Measurements from ENCODE around the gene STXBP6. TPM values are rescaled to one million over a fixed set of nuclear protein-coding genes. Genes with fewer than 3 reads are reported as not detected.

STXBP6 gene
- total RNA-seq, 2 experiments from 2014 or later: not detected

DNA sequence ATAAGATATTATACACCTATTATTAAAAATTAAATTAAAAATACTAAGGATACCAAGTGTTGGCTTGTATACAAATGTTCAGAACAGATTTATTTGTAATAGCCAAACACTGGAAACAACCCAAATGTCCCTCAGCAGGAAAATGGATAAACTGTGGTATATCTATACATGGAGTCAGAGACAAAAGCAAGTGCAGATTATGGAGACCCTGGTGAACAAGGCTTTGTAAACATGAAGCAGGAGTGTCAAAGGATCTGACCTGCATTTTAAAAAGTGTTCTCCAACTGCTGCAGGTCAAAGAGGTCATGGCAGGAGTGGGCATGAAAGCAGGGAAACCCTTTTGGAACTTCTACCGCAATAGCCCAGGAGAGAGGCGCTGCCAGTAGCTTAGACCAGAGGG lies 181.6 kb downstream of the STXBP6 start:
- CTCF ChIA-PET: no interaction called here
- POLR2A ChIA-PET: no interaction called here
- intact Hi-C loops (cut with DNase I, micrococcal nuclease): no loop called here

GRCh38 chr14:24866067-24866639 lies 183.8 kb downstream of the STXBP6 start:
- Mint-ChIP-seq H3K4me1 (ENCODE audit: low read depth) (no peaks in the 10 kb centered on the region), H3K9me3 (no peaks in the 10 kb centered on the region), H3K36me3 (ENCODE audit: low read depth) (no peaks in the 10 kb centered on the region), H3K27ac (no peak overlapping the region), H3K27me3 (peaks cover 12% of the 10 kb centered on the region), H3K4me3 (no peak overlapping the region)
- no peaks in the 10 kb centered on the region for H3K4me1 ChIP-seq (ENCODE audit: insufficient read depth, low read length)
- ATAC-seq (ENCODE audit: poor library complexity) (no peak), DNase-seq (no peak)
- ChIA-PET POLR2A (no interaction called here), CTCF (no interaction called here)
- no peaks in the 10 kb centered on the region for H3K36me3 ChIP-seq (ENCODE audit: insufficient read depth, low read length)
- no peak overlapping the region for H3K27ac ChIP-seq (ENCODE audit: low read depth in 1 of 2, low read length in 2 of 2)
- intact Hi-C loops (cut with DNase I, micrococcal nuclease): no loop called here
- H3K9me3 ChIP-seq (ENCODE audit: control insufficient read depth in 1 of 2, insufficient read depth in 1 of 2, low read length in 2 of 2): no peaks in the 10 kb centered on the region
- no peak for TF ChIP-seq CTCF (IDR thresholded peaks at IDR 0.05)
- H3K27me3 ChIP-seq (ENCODE audit: control insufficient read depth in 1 of 2, insufficient read depth in 2 of 2, low read length in 2 of 2): peaks cover 0 to 5% of the 10 kb centered on the region in 2 experiments
- no peak overlapping the region for H3K4me3 ChIP-seq (ENCODE audit: low read length)

More for the DNA sequence above, 181.6 kb downstream of the STXBP6 start:
- H3K36me3 Mint-ChIP-seq (ENCODE audit: low read depth): no peaks in the 10 kb centered on the region
- H3K4me3 Mint-ChIP-seq: no peak overlapping the region
- H3K9me3 Mint-ChIP-seq: no peaks in the 10 kb centered on the region
- Histone ChIP-seq H3K4me1 (ENCODE audit: insufficient read depth, low read length) (no peaks in the 10 kb centered on the region), H3K36me3 (ENCODE audit: insufficient read depth, low read length) (no peaks in the 10 kb centered on the region), H3K4me3 (ENCODE audit: low read length) (no peak overlapping the region), H3K9me3 (ENCODE audit: control insufficient read depth in 1 of 2, insufficient read depth in 1 of 2, low read length in 2 of 2) (no peaks in the 10 kb centered on the region), H3K27ac (ENCODE audit: low read depth in 1 of 2, low read length in 2 of 2) (no peak overlapping the region), H3K27me3 (ENCODE audit: control insufficient read depth in 1 of 2, insufficient read depth in 2 of 2, low read length in 2 of 2) (peaks cover 3 to 9% of the 10 kb centered on the region in 2 experiments)
- H3K27me3 Mint-ChIP-seq: peaks cover 6% of the 10 kb centered on the region
- no peak for ATAC-seq (ENCODE audit: poor library complexity)
- TF ChIP-seq CTCF (IDR thresholded peaks at IDR 0.05): no peak
- H3K4me1 Mint-ChIP-seq (ENCODE audit: low read depth): no peaks in the 10 kb centered on the region
- no peak overlapping the region for H3K27ac Mint-ChIP-seq
- no peak for DNase-seq

DNA sequence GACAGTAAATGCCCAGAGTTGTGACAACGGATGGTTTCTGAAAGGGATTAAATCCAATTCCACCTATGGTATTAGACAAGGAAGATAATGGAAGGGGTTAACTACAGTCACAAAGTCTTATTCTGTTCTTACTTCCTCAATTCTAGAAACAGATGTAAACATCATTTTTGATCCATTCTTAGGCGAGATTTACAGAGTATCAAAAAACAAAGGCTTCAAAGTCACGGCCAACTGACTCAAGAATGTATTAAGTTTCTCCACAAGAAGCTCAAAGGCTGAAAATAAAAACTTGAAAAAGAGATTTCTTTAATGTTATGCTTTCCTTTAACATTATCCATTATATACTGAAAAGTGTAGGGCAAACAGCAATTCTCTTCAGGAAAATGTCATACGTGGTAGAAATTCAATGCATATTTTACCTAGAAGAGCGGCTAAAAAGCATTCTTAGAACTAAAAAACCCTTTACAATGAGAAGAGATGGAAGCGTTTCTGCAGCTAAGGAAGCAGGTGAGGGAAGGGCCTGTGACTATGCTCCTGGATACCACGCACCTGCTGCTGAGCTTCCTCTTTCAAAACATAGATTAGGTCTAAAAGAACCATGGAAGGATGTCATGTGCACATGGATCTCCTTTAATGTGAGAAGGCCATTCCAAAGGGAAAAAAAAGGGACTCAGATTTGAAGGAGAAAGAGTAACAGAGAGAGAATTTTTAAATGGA lies 185.8 kb downstream of the STXBP6 start:
- Histone ChIP-seq H3K9me3 (ENCODE audit: control insufficient read depth in 1 of 2, insufficient read depth in 1 of 2, low read length in 2 of 2) (no peaks in the 10 kb centered on the region), H3K27ac (ENCODE audit: low read depth in 1 of 2, low read length in 2 of 2) (no peak overlapping the region), H3K4me1 (ENCODE audit: insufficient read depth, low read length) (no peaks in the 10 kb centered on the region), H3K4me3 (ENCODE audit: low read length) (no peak overlapping the region), H3K27me3 (ENCODE audit: control insufficient read depth in 1 of 2, insufficient read depth in 2 of 2, low read length in 2 of 2) (no peaks in the 10 kb centered on the region), H3K36me3 (ENCODE audit: insufficient read depth, low read length) (no peaks in the 10 kb centered on the region)
- Mint-ChIP-seq H3K4me3 (no peak overlapping the region), H3K27ac (no peak overlapping the region), H3K9me3 (no peaks in the 10 kb centered on the region), H3K4me1 (ENCODE audit: low read depth) (no peaks in the 10 kb centered on the region), H3K27me3 (peaks cover 16% of the 10 kb centered on the region), H3K36me3 (ENCODE audit: low read depth) (no peaks in the 10 kb centered on the region)
- no peak for DNase-seq
- ChIA-PET CTCF (no interaction called here), POLR2A (no interaction called here)
- intact Hi-C loops (cut with DNase I, micrococcal nuclease): no loop called here
- no peak for TF ChIP-seq CTCF (IDR thresholded peaks at IDR 0.05)
- ATAC-seq (ENCODE audit: poor library complexity): no peak

Data from CD4-positive, alpha-beta T cell (primary cell).